Measurements from ENCODE around the gene FGF9.

Gene FGF9

DNA sequence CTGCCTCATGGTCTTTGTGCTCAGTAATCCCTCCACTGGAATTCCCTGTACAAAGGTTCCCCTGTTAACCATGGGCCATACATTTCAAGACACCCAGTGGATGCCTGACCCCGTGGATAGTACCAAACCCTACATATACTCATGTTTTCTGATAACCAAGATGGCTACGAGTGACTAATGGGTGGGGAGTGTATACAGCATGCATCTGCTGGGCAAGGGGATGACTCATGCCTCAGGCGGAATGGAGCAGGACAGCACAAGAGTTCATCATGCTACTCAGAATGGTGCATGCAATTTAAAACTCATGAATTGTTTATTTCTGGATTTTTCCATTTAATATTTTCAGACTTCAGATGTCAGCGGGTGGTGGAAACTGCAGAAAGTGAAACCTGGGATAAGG is 13.3 kb upstream of the FGF9 start:
- Histone ChIP-seq H2BK5ac (ENCODE audit: low read depth, low read length, poor library complexity, severe bottlenecking) (no peak overlapping the region), H2AFZ (ENCODE audit: low read depth, low read length) (no peak overlapping the region), H2BK12ac (ENCODE audit: low read length in 2 of 2) (no peak overlapping the region), H3K4me3 (ENCODE audit: insufficient read depth in 1 of 2, low read depth in 1 of 2, low read length in 2 of 2) (no peak overlapping the region), H2BK15ac (ENCODE audit: low read depth, poor library complexity, severe bottlenecking) (no peak overlapping the region), H3K4ac (ENCODE audit: low read depth in 1 of 2, low read length in 2 of 2) (no peak overlapping the region), H3K27me3 (ENCODE audit: control insufficient read depth in 1 of 2, insufficient read depth in 1 of 2, low read length in 2 of 2) (peaks cover 0 to 16% of the 10 kb centered on the region in 2 experiments), H3K79me1 (replicated peaks; ENCODE audit: low read length, poor library complexity, severe bottlenecking) (no peaks in the 10 kb centered on the region), H3K23ac (ENCODE audit: low read length in 2 of 2) (no peak overlapping the region), H4K8ac (ENCODE audit: low read length) (no peak overlapping the region), H4K91ac (ENCODE audit: low read length) (no peak overlapping the region), H3K14ac (ENCODE audit: low read length in 2 of 2) (no peak overlapping the region), H3K4me1 (ENCODE audit: control insufficient read depth, insufficient read depth, low read depth, low read length) (no peaks in the 10 kb centered on the region), H3K4me2 (ENCODE audit: low read length, poor library complexity, severe bottlenecking) (no peak overlapping the region), H3K9me3 (ENCODE audit: control insufficient read depth, low read length) (peaks cover 10% of the 10 kb centered on the region), H3K9ac (ENCODE audit: low read length) (no peak overlapping the region), H2BK120ac (ENCODE audit: low read depth, low read length) (no peak overlapping the region), H3K27ac (ENCODE audit: low read length, poor library complexity, severe bottlenecking) (no peak overlapping the region), H3K18ac (ENCODE audit: low read depth in 1 of 2, low read length in 2 of 2) (no peak overlapping the region), H3K36me3 (ENCODE audit: control insufficient read depth in 1 of 2, insufficient read depth in 2 of 2, low read depth in 1 of 2, low read length in 2 of 2) (no peaks in the 10 kb centered on the region), H2AK5ac (ENCODE audit: low read length, severe bottlenecking) (no peak overlapping the region)
- DNase-seq: peak; percentile 71
- WGBS: 29% methylated on average over 3 of the region's 4 CpGs

DNA sequence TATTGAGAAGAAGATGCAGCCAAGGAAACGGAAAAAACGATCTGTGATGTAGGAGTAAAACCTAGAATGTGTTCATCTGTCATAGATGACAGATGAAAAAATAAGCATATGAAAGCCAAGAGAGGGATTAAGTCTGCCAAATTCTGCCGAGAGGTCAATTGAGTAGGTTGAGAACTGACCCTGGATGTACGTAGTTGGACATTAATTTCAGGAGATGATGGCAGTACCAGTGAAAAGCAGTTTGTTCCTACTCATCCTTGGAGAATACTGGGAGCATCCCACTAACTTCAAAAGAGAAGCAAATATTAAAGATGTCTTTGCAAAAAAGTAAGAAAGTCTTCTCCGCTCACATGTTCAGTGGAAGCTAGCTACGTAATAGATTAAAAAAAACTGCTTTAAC is 11.8 kb upstream of the FGF9 start:
- no peaks in the 10 kb centered on the region for H3K79me1 ChIP-seq (replicated peaks; ENCODE audit: low read length, poor library complexity, severe bottlenecking)
- H3K36me3 ChIP-seq (ENCODE audit: control insufficient read depth in 1 of 2, insufficient read depth in 2 of 2, low read depth in 1 of 2, low read length in 2 of 2): no peaks in the 10 kb centered on the region
- no peak overlapping the region for H3K27ac ChIP-seq (ENCODE audit: low read length, poor library complexity, severe bottlenecking)
- DNase-seq: no peak
- no peak overlapping the region for H2BK12ac ChIP-seq (ENCODE audit: low read length in 2 of 2)
- no peaks in the 10 kb centered on the region for H3K4me1 ChIP-seq (ENCODE audit: control insufficient read depth, insufficient read depth, low read depth, low read length)
- H4K8ac ChIP-seq (ENCODE audit: low read length): no peak overlapping the region
- H2AK5ac ChIP-seq (ENCODE audit: low read length, severe bottlenecking): no peak overlapping the region
- H2AFZ ChIP-seq (ENCODE audit: low read depth, low read length): no peak overlapping the region
- H3K9me3 ChIP-seq (ENCODE audit: control insufficient read depth, low read length): peaks cover 10% of the 10 kb centered on the region
- H3K14ac ChIP-seq (ENCODE audit: low read length in 2 of 2): no peak overlapping the region
- 75% methylated on average over 4 of the region's 6 CpGs for WGBS
- no peak overlapping the region for H4K91ac ChIP-seq (ENCODE audit: low read length)
- H2BK15ac ChIP-seq (ENCODE audit: low read depth, poor library complexity, severe bottlenecking): no peak overlapping the region
- H3K4me3 ChIP-seq (ENCODE audit: insufficient read depth in 1 of 2, low read depth in 1 of 2, low read length in 2 of 2): no peak overlapping the region
- H3K9ac ChIP-seq (ENCODE audit: low read length): no peak overlapping the region
- no peak overlapping the region for H3K4ac ChIP-seq (ENCODE audit: low read depth in 1 of 2, low read length in 2 of 2)
- H3K4me2 ChIP-seq (ENCODE audit: low read length, poor library complexity, severe bottlenecking): no peak overlapping the region
- H2BK120ac ChIP-seq (ENCODE audit: low read depth, low read length): no peak overlapping the region
- H3K23ac ChIP-seq (ENCODE audit: low read length in 2 of 2): no peak overlapping the region
- H2BK5ac ChIP-seq (ENCODE audit: low read depth, low read length, poor library complexity, severe bottlenecking): no peak overlapping the region
- peaks cover 0 to 28% of the 10 kb centered on the region in 2 experiments for H3K27me3 ChIP-seq (ENCODE audit: control insufficient read depth in 1 of 2, insufficient read depth in 1 of 2, low read length in 2 of 2)
- no peak overlapping the region for H3K18ac ChIP-seq (ENCODE audit: low read depth in 1 of 2, low read length in 2 of 2)

DNA sequence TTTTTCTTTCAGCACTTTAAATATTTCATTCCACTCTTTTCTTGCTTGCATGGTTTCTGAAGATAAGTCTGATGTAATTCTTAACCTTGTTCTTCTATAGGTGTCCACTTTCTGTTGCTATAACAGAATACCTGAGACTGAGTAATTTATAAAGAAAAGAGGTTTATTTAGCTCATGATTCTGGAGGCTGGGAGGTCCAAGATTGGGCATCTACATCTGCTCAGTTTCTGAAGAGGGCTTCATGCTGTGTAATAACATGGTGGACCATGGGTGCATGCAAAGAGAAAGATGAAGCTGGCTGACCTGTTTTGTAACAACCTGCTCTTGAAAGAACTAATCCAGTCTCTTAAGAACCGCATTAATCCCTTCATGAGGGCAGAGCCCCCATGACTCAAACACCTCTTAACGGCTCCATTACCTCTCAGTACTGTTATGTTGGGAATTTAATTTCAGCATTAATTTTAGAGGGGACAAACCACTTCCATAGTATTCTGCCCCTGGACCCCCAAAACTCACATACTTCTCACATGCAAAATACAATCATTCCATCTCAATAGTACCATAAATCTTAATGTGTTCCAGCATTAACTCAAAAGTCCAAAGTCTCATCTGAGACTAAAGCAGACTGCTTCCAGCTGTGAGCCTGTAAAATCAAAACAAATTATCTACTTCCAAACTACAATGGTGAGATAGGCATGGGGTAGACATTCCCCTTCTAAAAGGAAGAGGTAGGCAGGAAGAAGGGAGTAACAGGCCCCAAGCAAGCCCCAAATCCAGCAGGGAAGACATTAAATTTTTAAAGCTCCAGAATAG is 9.6 kb upstream of the FGF9 start:
- Histone ChIP-seq H3K4me3 (ENCODE audit: insufficient read depth in 1 of 2, low read depth in 1 of 2, low read length in 2 of 2) (no peak overlapping the region), H3K23ac (ENCODE audit: low read length in 2 of 2) (no peak overlapping the region), H4K8ac (ENCODE audit: low read length) (no peak overlapping the region), H2AK5ac (ENCODE audit: low read length, severe bottlenecking) (no peak overlapping the region), H3K4me2 (ENCODE audit: low read length, poor library complexity, severe bottlenecking) (no peak overlapping the region), H3K9me3 (ENCODE audit: control insufficient read depth, low read length) (peaks cover 10% of the 10 kb centered on the region), H3K14ac (ENCODE audit: low read length in 2 of 2) (no peak overlapping the region), H2BK15ac (ENCODE audit: low read depth, poor library complexity, severe bottlenecking) (no peak overlapping the region), H3K4ac (ENCODE audit: low read depth in 1 of 2, low read length in 2 of 2) (no peak overlapping the region), H2BK5ac (ENCODE audit: low read depth, low read length, poor library complexity, severe bottlenecking) (no peak overlapping the region), H3K79me1 (replicated peaks; ENCODE audit: low read length, poor library complexity, severe bottlenecking) (no peaks in the 10 kb centered on the region), H3K9ac (ENCODE audit: low read length) (no peak overlapping the region), H3K18ac (ENCODE audit: low read depth in 1 of 2, low read length in 2 of 2) (no peak overlapping the region), H2AFZ (ENCODE audit: low read depth, low read length) (no peak overlapping the region), H3K36me3 (ENCODE audit: control insufficient read depth in 1 of 2, insufficient read depth in 2 of 2, low read depth in 1 of 2, low read length in 2 of 2) (no peaks in the 10 kb centered on the region), H2BK12ac (ENCODE audit: low read length in 2 of 2) (no peak overlapping the region), H4K91ac (ENCODE audit: low read length) (no peak overlapping the region), H3K4me1 (ENCODE audit: control insufficient read depth, insufficient read depth, low read depth, low read length) (no peaks in the 10 kb centered on the region), H3K27me3 (ENCODE audit: control insufficient read depth in 1 of 2, insufficient read depth in 1 of 2, low read length in 2 of 2) (peaks cover 0 to 37% of the 10 kb centered on the region in 2 experiments), H2BK120ac (ENCODE audit: low read depth, low read length) (no peak overlapping the region), H3K27ac (ENCODE audit: low read length, poor library complexity, severe bottlenecking) (no peak overlapping the region)
- no peak for DNase-seq
- WGBS: 78% methylated on average over 1 of the region's 2 CpGs

DNA sequence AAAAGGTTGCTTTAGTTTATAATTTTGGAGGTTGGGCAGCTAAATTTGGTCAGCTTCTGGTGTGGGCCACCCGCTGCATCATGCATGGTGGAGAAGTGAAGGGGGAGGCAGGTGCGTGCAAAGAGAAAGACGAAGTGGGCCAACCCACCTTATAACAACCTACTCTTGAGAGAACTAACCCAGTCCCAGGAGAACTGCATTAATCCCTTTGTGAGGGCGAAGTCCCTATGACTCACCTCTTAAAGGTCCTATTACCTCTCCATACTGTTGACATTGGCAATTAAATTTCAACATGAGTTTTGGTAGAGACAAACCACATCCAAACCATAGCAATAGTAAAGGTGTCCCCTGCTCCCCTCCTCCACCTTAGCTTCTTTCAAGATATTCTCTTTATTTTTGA is 7.7 kb upstream of the FGF9 start:
- Histone ChIP-seq H3K23ac (ENCODE audit: low read length in 2 of 2) (no peak overlapping the region), H3K18ac (ENCODE audit: low read depth in 1 of 2, low read length in 2 of 2) (no peak overlapping the region), H4K91ac (ENCODE audit: low read length) (no peak overlapping the region), H2BK5ac (ENCODE audit: low read depth, low read length, poor library complexity, severe bottlenecking) (no peak overlapping the region), H3K27ac (ENCODE audit: low read length, poor library complexity, severe bottlenecking) (no peak overlapping the region), H3K14ac (ENCODE audit: low read length in 2 of 2) (no peak overlapping the region), H2AFZ (ENCODE audit: low read depth, low read length) (no peak overlapping the region), H2BK15ac (ENCODE audit: low read depth, poor library complexity, severe bottlenecking) (no peak overlapping the region), H3K79me1 (replicated peaks; ENCODE audit: low read length, poor library complexity, severe bottlenecking) (no peaks in the 10 kb centered on the region), H3K27me3 (ENCODE audit: control insufficient read depth in 1 of 2, insufficient read depth in 1 of 2, low read length in 2 of 2) (peaks cover 0 to 50% of the 10 kb centered on the region in 2 experiments), H3K9ac (ENCODE audit: low read length) (no peak overlapping the region), H3K36me3 (ENCODE audit: control insufficient read depth in 1 of 2, insufficient read depth in 2 of 2, low read depth in 1 of 2, low read length in 2 of 2) (no peaks in the 10 kb centered on the region), H2BK12ac (ENCODE audit: low read length in 2 of 2) (no peak overlapping the region), H4K8ac (ENCODE audit: low read length) (no peak overlapping the region), H2BK120ac (ENCODE audit: low read depth, low read length) (no peak overlapping the region), H3K9me3 (ENCODE audit: control insufficient read depth, low read length) (peaks cover 10% of the 10 kb centered on the region), H3K4ac (ENCODE audit: low read depth in 1 of 2, low read length in 2 of 2) (no peak overlapping the region), H3K4me1 (ENCODE audit: control insufficient read depth, insufficient read depth, low read depth, low read length) (no peaks in the 10 kb centered on the region), H2AK5ac (ENCODE audit: low read length, severe bottlenecking) (no peak overlapping the region), H3K4me2 (ENCODE audit: low read length, poor library complexity, severe bottlenecking) (no peak overlapping the region), H3K4me3 (ENCODE audit: insufficient read depth in 1 of 2, low read depth in 1 of 2, low read length in 2 of 2) (no peak overlapping the region)
- 76% methylated on average over 4 of the region's 4 CpGs for WGBS
- DNase-seq: no peak

Measured in mesenchymal stem cell (in vitro differentiated cells and primary cell).